ENCODE results near the gene TALDO1.

Gene TALDO1

DNA sequence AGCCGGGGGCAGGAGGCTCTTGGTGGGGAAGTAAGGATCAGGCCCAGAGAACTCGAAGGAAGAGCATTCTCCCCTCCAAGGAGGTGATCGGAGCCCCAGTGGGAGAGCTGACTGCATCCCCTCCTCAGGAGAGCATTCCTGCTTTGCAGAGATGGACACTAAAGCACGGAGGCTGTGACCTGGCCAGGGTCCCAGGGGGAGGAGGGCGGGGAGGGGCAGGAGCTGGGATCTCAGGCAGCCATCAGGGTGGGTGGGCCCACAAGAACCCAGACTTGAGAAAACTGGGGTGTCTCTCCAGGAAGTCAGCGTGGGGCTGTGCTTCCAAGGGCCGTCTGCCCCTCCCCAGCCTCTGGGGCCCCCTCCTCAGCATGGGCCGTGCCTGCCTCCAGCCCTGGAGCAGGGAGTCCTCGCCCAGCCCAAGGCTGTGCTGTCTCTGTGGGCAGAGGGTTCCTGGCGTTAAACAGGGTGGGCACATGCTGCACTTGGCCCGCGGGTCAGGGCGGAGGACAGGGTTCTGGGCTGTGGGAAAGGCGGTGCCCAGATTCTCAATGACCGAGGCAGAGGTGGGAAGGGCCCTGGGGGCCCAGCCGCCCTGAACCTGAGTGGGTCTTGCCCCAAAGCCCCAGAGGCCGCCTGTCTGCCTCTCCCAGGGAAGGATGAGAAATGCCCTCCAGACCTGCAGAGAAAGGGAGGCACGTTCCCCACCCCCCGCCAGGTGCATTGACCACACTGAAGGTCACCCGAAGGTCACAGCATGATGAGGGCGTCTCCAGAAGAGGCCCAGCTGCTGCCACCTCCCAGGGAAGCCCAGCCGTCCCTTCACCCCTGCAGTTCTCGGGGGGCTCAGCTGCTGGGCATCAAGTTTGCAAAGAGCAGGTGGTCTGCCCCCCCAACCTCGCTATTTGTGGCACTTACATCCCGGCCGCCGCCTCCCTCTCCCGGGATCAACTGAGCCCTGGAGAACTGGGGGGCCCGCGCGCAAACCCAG lies 42.0 kb downstream of the TALDO1 start:
- no peak for DNase-seq

DNA sequence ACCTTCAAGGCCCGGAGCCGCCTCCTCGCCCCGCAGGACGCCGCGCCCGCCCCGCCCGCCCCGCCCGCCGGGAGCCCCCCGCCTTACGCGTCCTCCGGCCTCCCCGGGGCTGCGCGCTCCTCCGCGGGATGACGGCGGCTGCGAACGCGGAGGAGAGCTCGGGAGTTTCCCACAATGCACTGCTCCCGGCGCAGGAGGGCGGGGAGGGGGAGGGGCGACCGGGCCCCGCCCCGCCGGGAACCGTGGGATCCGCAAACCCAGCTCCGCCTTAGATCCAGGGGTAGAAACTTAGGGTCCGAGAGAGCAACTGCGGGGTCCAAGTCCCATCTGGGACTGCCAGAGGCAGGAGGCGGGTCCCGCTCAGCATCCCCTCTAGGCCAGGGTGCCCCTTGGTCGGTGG lies 42.7 kb downstream of the TALDO1 start, which contains the start of gene CEND1:
CEND1 (minus strand) TSS at position 148 of the 400 bp plus-strand sequence. CDS start 1,514 bp downstream, outside the sequence.
- DNase-seq: peak; percentile 52

DNA sequence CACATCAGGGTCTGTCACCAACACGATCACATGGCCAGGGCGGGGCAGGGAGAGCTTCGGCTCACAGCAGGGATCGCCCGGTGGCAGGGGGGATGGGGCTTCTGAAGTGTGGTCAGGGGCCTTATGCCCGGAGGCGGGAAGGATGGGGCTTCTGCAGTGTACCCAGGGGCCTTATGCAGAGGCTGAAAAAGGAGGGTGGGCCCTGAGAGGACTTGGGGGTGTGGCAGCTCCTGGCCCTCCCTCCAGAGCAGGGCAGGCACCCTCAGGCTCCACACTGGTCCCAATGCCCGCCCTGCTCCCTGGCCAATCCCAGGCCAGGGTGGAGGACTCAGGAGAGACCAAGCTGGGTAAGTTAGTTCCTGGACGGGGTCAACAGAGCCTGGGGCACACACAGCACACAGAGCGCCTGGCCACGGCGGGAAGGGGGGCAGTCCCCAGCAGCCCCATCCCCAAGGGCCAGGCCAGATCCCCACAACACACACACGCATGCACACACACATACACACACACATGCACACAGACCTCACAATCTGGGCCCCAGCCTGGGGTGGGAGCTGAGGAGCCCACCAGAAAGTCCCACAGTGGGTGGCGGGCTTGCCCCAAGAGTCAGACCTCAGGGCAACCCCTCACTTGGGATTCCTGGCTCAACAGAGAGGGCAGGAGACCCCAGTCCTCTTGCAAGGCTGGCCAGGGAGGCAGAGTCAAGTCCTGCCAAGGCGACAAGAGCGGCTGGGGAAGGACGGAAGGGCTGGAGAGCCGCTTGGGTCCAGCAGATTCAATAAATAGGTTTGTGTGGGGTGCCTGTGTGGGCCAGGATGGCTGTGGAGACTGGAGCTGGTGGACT lies 43.7 kb downstream of the TALDO1 start:
- no peak for DNase-seq

DNA sequence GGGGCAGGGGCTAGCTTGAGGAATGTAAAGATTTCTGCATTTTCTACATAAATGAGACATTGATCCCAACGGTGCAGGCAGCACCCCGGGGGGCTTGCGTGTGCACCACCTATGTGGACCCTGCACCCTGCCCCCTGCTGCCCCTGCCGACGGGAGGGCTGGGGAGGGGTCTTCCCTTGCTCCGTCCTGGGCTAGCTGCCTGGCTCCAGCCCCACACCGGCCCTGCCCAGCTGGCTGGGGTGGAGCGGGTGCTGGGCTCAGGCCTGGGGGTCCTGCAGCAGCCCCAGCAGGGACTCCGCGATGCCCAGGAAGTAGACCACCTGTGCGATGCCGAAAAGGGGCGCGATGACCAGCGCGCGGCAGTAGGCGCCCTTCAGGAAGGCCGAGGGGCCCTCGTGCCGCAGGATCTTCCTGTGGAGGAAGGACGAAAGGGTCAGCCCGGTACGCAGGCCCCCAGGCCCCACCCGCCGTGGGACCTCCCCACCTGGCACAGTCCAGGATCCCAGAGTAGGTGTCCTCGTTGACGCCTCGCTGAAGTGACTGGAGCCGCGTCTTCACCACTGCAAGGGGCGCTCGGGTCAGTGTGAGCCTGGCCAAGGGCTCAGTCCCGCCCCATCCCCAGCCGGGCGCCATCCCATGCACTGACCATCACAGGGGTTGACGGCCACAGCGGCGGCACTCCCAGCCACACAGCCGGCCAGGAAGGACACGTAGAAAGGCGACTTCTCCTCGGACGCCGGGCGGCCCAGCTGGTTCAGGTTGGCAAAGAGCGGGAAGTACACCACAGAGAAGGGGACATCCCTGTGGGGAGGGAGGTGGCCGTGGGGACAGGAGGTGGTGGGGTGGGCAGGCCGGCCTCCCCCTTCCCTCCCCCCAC lies 44.6 kb downstream of the TALDO1 start:
- DNase-seq: no peak

DNA sequence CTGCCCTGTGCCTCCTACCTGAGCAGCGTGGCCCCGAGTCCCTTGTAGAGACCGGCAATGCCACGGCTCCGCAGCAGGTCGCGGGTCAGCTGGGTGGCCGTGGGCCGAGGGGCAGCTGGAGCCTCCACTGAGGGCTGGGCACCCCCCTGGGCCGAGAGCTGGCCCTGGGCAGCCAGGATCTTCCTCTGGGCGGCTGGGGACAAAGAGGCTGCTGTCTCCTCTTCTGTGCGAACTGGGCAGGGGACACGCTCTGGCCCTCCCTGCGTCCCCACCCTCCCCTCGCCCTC lies 45.2 kb downstream of the TALDO1 start:
- DNase-seq: no peak

DNA sequence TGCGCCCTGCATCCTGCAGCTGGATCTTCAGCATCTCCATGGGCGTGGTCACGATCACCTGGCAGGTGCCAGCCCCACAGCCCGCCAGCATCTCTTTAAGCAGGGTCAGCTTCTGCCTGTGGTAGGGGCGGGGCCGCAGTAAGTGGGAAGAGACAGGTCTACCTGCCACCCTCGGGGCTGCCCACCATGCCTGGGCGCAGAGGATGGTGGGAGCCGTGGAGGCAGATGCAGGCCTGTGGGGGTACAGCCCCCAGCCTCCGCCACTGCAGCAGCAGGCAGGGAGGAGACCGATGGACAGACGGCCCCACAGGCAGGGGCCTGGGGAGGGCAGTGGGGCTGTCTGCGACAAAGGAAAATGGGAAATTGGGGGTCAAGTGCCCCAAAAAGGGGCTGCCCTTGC lies 45.6 kb downstream of the TALDO1 start:
- DNase-seq: no peak

DNA sequence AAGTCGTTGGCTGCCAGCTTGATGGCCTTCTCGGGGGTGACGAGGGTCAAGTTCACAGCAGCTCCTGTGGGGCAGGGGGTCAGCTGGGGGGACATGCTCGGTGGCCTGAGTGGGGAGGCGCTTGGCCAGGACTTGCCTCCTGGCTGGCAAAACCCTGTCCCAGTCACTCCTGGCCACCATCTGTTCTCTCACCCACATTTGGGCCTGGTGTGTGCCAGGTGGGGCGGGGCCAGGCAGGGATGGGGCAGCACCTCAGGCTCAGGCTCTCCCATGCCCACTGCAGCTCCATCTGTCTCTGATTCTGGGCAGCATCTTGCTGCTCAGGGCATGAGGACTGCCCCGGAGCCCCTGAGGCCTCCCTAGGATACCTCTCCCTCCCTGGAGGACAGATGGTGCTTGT lies 46.3 kb downstream of the TALDO1 start:
- DNase-seq: no peak

DNA sequence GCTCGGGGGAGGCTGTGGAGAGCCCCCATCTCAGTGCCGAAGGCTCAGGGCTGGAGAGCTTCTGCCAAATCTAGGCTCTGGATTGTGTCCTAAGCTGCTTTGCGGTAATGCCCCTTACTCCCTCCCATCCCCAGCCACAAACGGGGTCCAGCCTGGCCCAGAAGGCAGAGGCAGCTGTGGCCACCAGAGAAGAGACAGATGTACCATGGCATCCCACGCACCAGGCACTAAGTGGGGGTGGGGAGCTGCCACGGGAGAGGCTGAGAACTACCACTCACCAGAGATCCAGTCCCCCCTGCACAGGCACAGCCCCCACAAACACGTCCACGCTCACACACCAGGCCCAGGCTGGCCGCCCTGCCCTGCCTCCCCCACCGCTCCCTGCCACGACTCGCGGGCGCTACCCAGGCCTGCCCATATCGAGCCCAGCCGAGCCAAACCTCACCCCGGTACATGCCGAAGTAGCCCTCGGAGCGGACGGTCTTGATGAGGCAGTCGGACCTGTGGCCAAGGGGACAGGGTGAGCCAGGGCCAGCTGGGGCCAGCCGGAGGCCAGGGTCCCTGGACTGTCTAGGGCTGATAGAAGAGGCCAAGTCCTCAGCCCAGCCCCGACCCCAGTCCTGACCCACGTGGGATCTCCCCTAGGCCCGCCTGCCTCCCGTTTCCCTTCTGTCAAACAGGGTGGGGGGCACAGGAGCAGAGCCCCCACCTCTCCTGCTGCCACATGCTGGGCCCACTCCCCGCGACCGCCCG lies 46.9 kb downstream of the TALDO1 start:
- no peak for DNase-seq

DNA sequence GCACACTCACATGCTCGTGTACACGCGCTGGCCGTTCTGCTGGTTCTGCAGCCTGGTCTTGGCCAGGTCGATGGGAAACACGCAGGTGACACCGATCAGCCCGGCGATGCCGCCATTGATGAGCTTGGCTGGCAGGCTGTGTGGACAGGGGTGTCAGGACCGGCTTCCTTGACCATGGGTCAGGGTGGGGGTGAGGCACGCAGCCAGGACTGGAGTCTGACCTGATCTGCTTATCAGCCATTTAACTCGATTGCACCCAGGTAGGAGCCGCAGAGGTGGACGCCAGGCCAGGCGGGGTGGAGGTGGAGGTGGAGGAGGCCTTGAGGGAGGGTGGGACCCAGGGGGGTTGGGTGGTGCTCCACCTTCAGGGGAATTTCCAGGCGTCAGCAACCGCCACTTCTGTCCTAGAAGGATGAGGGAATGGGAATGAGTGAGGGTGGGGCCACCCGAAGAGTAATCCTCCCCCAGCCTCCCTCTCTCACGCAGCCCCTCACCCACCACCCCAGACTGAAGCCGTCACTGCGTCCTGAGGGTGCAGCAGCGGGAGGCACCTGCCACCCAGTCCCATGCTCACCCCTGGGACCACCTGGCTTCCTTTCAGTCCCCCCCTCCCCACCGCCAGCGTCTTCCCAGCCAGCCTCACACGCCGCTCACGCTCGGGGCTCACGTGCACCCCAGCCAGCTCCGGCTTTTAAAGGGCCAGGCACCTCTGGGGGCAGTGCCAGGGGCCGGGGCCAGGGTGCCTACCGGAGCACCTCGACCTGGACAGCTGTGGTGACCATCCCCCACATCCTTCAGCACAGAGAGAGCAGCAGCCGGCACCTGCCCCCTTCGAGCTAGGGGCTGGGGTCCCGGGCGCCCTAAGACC lies 47.7 kb downstream of the TALDO1 start:
- DNase-seq: no peak

DNA sequence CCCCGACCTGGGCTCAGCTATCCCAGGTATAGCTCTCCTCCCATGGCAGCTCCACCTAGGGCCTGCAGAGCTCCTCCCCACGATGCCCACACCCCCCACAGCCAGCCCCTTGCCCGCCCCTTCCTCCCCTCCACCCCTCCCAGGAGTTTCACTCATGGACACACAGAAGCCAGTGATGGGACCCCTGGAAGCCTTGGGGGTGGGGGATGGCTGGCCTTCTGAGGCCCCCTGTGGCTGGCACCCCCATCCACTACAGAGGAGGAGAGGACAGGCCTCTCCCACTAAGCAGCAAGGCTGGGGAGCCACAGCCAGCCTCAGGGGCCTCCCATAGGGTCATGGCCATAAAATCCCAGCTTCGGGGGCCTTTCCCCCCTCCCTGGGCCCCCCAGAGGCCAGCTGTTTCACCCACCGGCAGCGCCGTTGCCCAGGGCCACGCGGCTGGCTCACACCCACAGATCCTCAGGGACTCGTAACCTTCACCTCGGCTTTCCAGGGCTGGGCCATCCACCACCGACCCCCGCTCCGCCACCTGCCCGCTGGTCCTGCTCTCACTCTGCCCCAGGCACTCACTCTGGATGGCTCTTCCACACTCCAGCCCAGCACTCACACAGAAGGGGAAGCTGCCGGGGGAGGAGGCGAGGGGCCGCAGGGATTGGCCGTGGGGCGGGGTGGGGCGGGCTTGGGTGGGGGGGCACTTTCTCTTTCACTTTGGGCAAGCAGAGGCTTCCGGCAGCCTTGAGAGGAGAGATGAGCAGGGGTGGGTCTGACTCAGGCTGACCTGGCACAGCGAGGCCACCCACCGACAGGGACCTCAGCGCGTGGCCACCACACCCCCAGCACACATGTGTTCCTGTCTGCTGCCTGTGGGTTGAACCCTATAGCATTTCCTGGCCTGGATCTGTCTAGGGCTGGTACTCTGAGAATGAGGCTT lies 48.6 kb downstream of the TALDO1 start:
- DNase-seq: peak; percentile 92

DNA sequence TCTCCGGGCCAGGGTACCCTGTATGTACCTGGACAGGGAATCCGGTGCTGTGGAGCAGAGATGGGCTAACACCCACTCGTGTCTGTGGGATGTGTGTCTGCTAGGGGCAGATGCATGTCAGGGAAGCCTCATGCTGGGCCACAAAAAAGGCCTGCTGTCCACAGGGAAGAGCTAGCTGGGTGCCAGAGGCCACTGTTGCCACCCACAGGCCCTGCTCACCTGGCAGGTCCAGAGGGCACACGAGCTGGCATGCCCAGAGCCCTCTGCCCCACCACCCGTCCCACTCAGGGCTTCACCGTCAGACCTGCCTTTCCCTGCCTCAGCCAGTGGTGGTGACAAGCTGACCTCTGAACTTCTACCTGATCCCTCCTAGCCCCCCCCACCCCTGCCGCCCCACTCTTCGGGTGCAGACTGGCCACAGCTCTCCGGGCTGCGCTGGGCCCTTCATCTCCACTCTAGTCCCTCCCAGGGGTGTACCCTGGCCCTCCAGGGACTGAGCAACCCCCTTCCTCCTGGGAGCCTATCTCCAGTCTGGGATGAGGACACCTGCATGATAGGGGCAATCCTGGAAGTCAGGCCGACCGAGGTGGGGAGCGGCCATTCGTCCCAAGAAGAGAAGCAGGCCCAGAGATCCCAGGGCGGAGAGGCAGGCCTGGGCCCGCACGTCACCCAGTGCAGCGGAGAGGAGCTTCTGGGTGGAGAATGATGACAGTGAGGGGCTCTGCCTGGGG lies 49.5 kb downstream of the TALDO1 start:
- no peak for DNase-seq

DNA sequence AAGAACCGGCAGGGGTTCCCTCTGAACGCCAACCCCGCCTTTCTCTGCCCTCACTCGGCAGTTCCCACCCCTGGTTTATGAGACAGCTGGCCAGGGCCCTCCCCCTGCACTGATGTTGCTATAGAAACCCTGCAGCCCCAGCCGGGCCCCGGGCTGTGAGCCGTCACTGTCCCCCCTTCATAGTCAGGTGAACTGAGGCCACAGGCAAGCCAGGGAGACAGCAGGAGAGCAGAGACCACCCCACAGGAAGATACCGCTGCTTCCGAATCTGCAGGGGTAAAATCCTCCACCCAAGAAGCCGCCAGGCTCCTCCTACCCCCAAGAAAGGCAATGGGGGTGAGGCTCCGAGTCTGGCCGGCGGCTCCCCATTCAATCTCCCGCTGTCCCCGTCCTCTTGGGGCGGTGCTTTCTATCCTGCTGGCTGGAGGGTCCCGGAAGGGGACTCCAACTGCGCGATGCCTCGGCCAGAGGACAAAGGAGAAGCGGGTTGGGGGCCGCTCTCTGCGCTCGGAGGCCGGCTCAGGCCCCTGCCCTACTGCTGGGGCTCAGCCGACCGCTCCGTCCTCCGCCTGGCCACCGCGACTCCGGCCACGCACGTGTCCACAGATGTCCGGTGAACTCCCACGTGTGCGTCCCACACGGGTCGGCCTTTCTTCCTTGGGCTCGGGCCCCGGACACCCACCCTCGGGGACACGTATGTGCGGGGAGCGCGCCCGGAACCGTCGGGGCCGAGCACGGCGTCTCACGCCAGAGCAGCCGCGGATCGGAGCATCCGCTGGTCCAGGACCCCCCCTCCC lies 50.2 kb downstream of the TALDO1 start:
- DNase-seq: peak; percentile 84

DNA sequence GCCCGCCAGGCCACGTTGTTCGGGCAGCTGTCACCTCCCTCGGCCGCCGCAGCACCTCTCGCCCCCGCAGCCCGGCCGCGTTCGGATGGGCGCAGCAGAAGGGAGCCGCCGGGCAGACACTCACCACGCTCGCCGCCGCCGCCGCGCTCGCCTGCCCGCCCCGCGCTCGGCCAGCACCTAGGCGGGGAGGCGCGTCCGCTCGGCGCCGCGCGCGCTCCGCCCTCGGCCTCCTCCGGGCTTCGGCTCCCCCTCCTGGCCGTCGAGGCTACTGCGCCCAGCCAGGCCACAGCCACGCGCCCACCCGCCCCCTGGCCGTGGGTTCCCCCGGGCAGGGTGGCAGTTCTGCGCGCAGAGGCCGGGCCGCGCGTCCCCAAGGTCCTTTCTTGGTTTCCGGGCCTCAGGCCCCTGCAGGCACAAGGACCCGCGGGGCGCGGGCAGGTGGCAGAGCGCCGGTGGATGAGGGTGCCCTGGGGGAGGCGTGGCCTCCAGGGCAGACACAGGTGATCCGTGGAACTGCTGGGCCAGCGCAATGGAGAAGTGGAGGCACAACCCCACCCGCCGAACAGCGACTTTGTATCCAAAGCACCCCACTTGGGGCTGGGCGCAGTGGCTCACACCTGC lies 50.9 kb downstream of the TALDO1 start, which contains the start of gene SLC25A22:
SLC25A22 (minus strand) TSS at position 189 of the 621 bp plus-strand sequence. CDS start 3,275 bp downstream, outside the sequence.
- DNase-seq: peak; percentile 81

DNA sequence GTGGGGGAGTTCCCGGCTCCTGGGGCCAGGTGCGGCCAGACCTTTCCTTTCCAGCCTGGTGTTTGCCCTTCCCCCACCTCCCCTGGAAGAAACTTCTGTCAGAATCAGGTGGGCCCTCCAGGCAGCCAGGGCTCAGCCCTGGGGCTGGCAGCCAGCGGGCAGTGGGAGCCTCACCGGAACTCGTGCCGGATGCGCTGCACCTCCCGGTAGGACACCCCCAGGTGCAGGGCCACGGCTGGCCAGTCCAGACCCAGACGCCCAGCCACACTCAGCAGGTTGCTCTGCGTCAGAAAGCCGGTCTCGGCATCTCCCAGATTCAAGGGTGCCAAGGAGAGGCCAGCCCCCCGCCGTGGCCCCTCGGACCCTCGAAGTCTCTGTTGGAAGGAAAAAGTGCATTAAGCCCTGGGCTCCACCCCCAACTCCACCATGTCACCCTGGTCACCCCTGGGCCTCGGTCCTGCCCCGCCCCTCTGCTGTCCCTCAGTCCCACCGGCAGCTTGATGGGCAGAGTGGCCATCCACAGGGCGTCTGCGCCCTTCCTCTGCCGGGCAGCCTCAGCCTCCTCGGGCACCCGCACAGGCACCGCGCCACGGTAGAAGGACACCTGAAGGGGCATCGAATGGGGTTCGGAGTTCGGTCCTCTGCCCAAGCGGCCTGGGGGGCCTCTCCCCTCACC lies 52.5 kb downstream of the TALDO1 start:
- no peak for DNase-seq

DNA sequence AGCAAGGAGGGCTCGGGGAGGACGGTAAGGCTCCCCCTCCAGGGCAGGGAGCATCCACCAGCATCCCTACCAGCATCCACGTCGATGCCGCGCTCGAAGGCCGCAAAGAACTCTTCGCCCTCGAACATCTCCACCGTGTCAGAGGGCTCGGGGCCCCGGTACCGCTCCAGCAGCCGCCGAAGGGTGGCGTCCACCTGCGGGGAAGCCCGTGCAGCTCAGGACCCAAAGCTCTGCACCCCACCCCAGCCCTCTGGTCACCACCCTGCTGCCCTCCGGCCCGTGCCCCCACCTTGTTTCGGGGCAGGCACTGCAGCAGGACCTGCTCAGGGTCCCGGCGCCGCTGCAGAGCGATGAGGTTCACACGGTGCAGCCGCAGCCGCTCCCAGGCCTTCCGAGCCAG lies 53.2 kb downstream of the TALDO1 start:
- DNase-seq: no peak

DNA sequence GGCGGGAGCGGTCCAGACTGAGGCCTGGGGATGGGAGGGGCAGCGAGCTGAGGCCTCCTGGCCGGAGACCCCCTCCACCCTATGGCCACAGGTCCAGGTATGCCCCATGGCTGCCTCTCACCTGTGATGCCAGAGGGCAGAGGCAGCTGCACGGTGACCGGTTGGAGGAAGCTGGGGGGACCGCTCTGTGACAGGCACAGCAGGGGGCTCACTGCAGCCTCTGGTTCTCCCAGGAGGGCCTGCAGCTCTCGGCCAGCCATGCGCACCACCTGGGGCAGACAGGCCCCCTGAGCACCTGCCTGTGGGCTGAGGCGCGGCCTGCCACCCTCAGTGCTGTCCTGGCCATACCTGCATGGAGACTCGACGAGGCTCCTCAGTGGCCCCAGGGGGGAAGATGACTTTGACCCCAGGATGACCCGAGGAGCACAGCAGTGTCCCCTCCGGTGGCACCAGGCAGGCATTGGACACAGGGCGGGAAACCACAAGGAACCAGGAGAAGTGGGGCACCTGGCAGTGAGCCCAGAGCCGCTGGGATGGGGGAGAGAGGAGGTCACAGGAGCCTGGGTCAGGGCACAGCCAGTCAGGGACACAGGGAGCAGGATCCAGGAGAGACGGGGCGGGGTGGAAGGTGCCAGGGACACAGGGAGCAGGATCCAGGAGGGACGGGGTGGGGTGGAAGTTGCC lies 54.0 kb downstream of the TALDO1 start:
- no peak for DNase-seq
